ENCODE data around the gene SNTB2. TPM values are rescaled to one million over a fixed set of nuclear protein-coding genes. Genes with fewer than 3 reads are reported as not detected.

SNTB2 gene
- total RNA-seq, 1 donor from 2014 or later = 49.5 TPM

GRCh38 chr16:69306031-69306430 lies 119.1 kb downstream of the SNTB2 start:
- Mint-ChIP-seq H3K4me1 (ENCODE audit: low read depth) (peaks cover 6% of the 10 kb centered on the region), H3K27me3 (ENCODE audit: low read depth) (no peaks in the 10 kb centered on the region), H3K27ac (ENCODE audit: unreplicated experiment) (no peak overlapping the region), H3K9me3 (ENCODE audit: low read depth) (no peaks in the 10 kb centered on the region), H3K36me3 (ENCODE audit: low read depth) (peaks cover 14% of the 10 kb centered on the region), H3K4me3 (ENCODE audit: unreplicated experiment) (no peak overlapping the region)
- TF ChIP-seq CTCF (IDR thresholded peaks at IDR 0.05) = no peak
- no peak for DNase-seq (ENCODE audit: low spot score)

DNA sequence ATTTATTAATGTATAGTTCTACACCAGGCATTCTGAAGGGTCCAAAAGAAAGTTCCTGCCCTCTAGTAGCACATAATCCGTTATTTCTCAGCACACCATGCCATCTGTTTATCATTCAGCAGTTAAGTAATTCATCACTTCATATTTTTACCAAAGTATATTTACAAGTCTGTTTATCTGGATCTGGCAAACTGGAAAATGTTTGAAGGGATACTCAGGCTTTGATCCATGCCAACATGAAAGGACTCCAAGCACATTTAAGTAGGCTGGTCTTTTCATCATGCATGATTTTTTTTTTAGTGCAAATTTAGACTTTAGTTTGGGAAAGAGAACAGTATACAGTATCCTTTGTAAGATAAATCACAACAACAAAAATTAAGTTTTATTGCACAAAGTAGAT lies 120.1 kb downstream of the SNTB2 start:
- H3K36me3 Mint-ChIP-seq (ENCODE audit: low read depth) = peaks cover 14% of the 10 kb centered on the region
- TF ChIP-seq CTCF (IDR thresholded peaks at IDR 0.05) = no peak
- no peaks in the 10 kb centered on the region for H3K9me3 Mint-ChIP-seq (ENCODE audit: low read depth)
- no peak for DNase-seq (ENCODE audit: low spot score)
- no peaks in the 10 kb centered on the region for H3K27me3 Mint-ChIP-seq (ENCODE audit: low read depth)
- H3K4me1 Mint-ChIP-seq (ENCODE audit: low read depth) = peaks cover 10% of the 10 kb centered on the region
- H3K4me3 Mint-ChIP-seq (ENCODE audit: unreplicated experiment) = no peak overlapping the region
- H3K27ac Mint-ChIP-seq (ENCODE audit: unreplicated experiment) = no peak overlapping the region

DNA sequence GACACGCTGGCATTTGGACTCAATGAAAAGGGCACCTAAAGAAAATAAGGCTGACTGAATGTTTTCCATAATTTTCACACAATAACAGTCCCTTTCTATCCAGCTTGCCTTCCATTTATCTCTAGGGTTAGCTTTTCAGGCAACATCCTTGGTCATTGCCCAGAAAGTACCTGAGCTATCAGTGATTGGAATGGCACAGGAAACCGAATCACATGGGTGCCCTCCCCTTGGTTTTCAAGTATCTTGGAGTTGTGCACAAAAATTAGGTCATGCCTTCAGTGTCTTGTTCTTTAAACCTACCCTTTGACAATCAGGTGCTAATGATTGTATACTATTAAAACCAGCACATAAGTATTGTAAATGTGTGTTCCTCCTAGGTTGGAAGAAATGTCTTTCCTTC lies 120.9 kb downstream of the SNTB2 start:
- H3K9me3 Mint-ChIP-seq (ENCODE audit: low read depth) = no peaks in the 10 kb centered on the region
- DNase-seq (ENCODE audit: low spot score) = no peak
- TF ChIP-seq CTCF (IDR thresholded peaks at IDR 0.05) = no peak
- H3K4me1 Mint-ChIP-seq (ENCODE audit: low read depth) = peaks cover 13% of the 10 kb centered on the region
- no peak overlapping the region for H3K4me3 Mint-ChIP-seq (ENCODE audit: unreplicated experiment)
- H3K36me3 Mint-ChIP-seq (ENCODE audit: low read depth) = peaks cover 13% of the 10 kb centered on the region
- H3K27ac Mint-ChIP-seq (ENCODE audit: unreplicated experiment) = no peak overlapping the region
- H3K27me3 Mint-ChIP-seq (ENCODE audit: low read depth) = no peaks in the 10 kb centered on the region

DNA sequence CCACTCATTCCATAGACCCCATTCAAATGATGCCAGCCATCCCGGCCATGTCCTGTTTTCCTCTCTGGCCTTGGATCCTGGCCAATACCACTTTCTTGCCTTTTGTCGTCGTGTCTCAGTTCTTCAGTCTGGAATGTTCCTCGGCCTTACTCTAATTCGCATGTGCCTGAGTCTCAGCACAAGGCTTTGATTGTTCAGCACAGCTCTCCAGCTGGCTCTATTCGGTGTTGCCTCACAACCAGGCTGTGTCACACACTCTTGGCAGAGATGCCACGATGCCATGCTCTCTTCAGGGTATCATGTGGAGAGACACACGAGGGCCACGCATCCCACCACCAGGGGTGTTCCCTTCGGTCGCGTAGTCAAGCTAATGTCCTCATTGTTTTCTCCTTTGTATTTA lies 122.4 kb downstream of the SNTB2 start:
- no peak for TF ChIP-seq CTCF (IDR thresholded peaks at IDR 0.05)
- peak; percentile 66 for DNase-seq (ENCODE audit: low spot score)
- Mint-ChIP-seq H3K9me3 (ENCODE audit: low read depth) (no peaks in the 10 kb centered on the region), H3K36me3 (ENCODE audit: low read depth) (peaks cover 12% of the 10 kb centered on the region), H3K4me3 (ENCODE audit: unreplicated experiment) (no peak overlapping the region), H3K27me3 (ENCODE audit: low read depth) (no peaks in the 10 kb centered on the region), H3K4me1 (ENCODE audit: low read depth) (peaks cover 17% of the 10 kb centered on the region), H3K27ac (ENCODE audit: unreplicated experiment) (peak overlapping the region; percentile 39)

GRCh38 chr16:69310653-69311532 lies 123.9 kb downstream of the SNTB2 start, which contains the start of gene VPS4A:
Gene VPS4A (plus strand): TSS chr16:69311350. CDS start chr16:69311512, 162 bp downstream.
- no peaks in the 10 kb centered on the region for H3K9me3 Mint-ChIP-seq (ENCODE audit: low read depth)
- peak within 1 kb of the TSS; percentile 98 for H3K4me3 Mint-ChIP-seq (ENCODE audit: unreplicated experiment)
- peaks cover 17% of the 10 kb centered on the region for H3K4me1 Mint-ChIP-seq (ENCODE audit: low read depth)
- TF ChIP-seq CTCF (IDR thresholded peaks at IDR 0.05) = peak; percentile 84
- H3K27me3 Mint-ChIP-seq (ENCODE audit: low read depth) = no peaks in the 10 kb centered on the region
- peak; percentile 97 for DNase-seq (ENCODE audit: low spot score)
- H3K36me3 Mint-ChIP-seq (ENCODE audit: low read depth) = peaks cover 11% of the 10 kb centered on the region
- H3K27ac Mint-ChIP-seq (ENCODE audit: unreplicated experiment) = peak within 1 kb of the TSS; percentile 94

All from chondrocyte (in vitro differentiated cells).